Stimulated activated CD8-positive, alpha-beta memory T cell treated with anti-CD3 and anti-CD28 coated beads, Interleukin-15, amount 100 ng/mL, for 1 hour (primary cell): ENCODE measurements around the gene ZNF354C.

Experiments
- DNase-seq: peaks from one replicate; pipeline ENCODE4 v3.0.0-alpha.2; 2020; ENCODE audit warnings: low read depth

ZNF354C gene

GRCh38 chr5:179113945-179114641, 53.9 kb downstream of the ZNF354C start:
- no peak for DNase-seq

GRCh38 chr5:179114756-179115155, 54.6 kb downstream of the ZNF354C start:
- no peak for DNase-seq

- DNase-seq: no peak
Measured at GRCh38 chr5:179115307-179115706, 55.1 kb downstream of the ZNF354C start.

- no peak for DNase-seq
Measured at GRCh38 chr5:179115845-179116524, 55.8 kb downstream of the ZNF354C start.

GRCh38 chr5:179118338-179118737, 58.2 kb downstream of the ZNF354C start:
- no peak for DNase-seq

GRCh38 chr5:179118756-179119414, 58.7 kb downstream of the ZNF354C start:
- no peak for DNase-seq

GRCh38 chr5:179119415-179120170, 59.4 kb downstream of the ZNF354C start:
- DNase-seq: no peak

- no peak for DNase-seq
Measured at GRCh38 chr5:179120421-179120861, 60.3 kb downstream of the ZNF354C start.

GRCh38 chr5:179120951-179121666, 60.9 kb downstream of the ZNF354C start:
- DNase-seq: no peak

GRCh38 chr5:179121667-179122111, 61.5 kb downstream of the ZNF354C start:
- DNase-seq: no peak

- DNase-seq: no peak
Measured at GRCh38 chr5:179122411-179123108, 62.4 kb downstream of the ZNF354C start.

GRCh38 chr5:179123109-179123426, 62.9 kb downstream of the ZNF354C start:
- DNase-seq: no peak

GRCh38 chr5:179123491-179124272, 63.5 kb downstream of the ZNF354C start:
- no peak for DNase-seq

- DNase-seq: no peak
Measured at GRCh38 chr5:179124273-179124852, 64.2 kb downstream of the ZNF354C start.

GRCh38 chr5:179124853-179125788, 64.9 kb downstream of the ZNF354C start:
- DNase-seq: no peak

- DNase-seq: no peak
Measured at GRCh38 chr5:179125789-179126505, 65.8 kb downstream of the ZNF354C start.

GRCh38 chr5:179126506-179126991, 66.4 kb downstream of the ZNF354C start:
- no peak for DNase-seq
